Activated CD8-positive, alpha-beta memory T cell treated with anti-CD3 and anti-CD28 coated beads for 48 hours (primary cell): ENCODE results near the gene ACP1.

ENCODE experiments used
- DNase-seq, 3 experiments: peaks; one replicate each; pipeline ENCODE4 v3.0.0-alpha.2; 2020; ENCODE audit warnings: low read depth in 2 of 3, low spot score in 2 of 3

ACP1 gene

GRCh38 chr2:279956-280649, 15.4 kb downstream of the ACP1 start:
- DNase-seq: no peak

GRCh38 chr2:280650-281110, 15.9 kb downstream of the ACP1 start:
- no peak for DNase-seq

- no peak for DNase-seq
These were observed 16.6 kb downstream of the ACP1 start for GRCh38 chr2:281381-281780.

- no peak for DNase-seq
These were observed 17.9 kb downstream of the ACP1 start for GRCh38 chr2:282371-283263.

DNA sequence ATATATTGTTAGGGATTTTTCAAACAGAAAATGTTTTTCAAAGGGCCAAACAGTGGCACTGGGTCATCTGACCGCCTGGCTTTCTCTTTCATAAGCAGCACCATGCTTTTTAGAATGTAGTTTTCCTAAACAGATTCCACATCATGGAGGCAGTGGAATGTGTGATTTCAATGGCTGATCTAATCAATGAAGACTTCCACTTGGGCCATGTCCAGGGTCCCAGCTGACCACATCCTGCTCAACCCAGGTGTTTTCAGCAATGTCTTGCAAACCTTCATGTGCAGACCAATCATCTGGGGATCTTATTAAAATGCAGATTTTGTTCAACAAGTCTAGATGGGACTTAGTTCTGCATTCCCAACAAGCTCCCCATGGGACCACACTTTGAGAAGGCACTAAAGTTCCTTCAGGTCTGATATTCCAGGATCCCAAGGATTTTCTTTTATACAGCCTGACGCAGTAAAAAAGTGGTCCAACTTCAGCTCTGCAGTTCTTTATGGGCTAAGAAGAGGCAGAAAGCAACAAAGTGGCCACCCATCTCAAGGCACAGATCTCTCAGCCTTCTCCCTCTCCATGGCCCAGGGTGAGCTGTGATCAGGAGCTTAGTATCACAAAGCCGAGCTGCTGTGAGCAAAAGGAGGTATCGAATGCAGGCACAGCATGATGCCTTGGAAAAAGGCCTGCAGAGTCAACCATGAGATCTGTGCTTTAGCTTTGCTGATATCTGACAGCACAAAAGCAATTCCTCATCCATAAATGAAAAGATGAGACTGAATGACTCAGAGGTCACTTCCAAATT, 19.4 kb downstream of the ACP1 start:
- no peak for DNase-seq

DNA sequence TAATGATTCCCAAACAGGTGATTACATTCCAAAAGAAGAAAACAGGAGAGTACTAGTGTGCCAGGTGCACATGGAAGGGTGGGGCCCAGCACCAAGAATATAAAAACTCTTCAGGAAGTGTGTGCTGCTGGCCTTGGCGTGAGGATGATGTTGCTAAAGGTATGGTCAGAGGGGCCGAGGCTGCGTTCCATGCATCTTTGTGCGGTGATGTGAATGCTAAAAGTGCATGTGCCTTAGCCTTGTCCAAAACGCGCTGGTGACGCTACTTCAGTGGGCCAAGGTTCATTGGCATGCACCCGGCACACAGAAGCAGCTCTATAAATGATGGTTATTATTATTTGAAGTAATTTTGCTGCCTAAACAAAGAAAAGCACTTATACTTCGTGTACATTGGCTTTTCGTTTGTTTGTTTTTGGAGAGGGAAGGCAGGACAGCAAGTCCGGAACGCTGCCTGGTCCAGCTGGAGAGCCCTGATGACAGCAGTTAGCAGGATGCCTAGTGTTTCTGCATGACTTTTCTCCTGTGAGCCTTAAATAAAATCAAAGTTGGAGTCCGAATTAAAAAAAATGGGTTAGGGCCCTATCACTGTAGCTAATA, 20.2 kb downstream of the ACP1 start:
- no peak for DNase-seq

DNA sequence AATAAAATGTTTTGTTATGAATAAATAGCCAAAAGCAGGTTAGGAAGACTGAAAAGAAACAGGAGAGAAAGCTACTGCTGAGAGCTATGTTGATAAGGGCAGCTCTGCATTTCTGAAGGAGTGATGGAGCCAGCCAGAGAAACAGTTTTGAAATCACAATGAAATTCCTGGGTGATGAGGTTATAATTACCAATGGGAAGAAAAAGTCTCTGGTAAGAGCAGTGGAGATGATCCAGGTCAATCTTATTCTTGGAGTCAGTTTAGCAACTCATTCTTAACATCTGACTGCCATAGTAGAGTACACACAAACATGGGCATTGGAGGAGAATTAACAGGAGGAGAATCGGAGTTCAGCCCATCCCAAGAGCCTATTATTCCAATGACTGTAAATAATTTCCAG, 20.8 kb downstream of the ACP1 start:
- no peak for DNase-seq

GRCh38 chr2:286035-286434, 21.3 kb downstream of the ACP1 start:
- no peak for DNase-seq

- DNase-seq: no peak
These were observed 22.1 kb downstream of the ACP1 start for GRCh38 chr2:286774-287392.

DNA sequence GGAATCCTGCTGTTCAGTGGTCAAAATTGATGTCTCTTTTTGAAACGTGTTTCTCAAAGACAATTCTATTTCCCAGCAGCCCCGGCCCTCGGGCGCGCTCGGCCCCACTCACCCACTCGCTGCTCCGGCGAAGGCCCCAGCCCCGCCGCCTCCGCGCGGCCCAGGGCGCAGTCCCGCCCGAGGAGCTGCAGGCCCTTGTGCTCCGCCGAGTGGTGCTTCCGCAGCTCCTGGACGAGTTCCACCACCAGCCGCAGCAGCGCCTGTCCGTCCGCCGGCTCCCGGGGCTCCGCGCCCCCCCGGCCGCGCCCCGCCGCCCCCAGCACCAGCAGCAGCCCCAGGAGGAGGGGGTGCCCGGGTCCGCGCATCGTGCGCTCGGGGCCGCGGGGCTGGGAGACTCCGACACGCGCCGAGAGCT, 22.7 kb downstream of the ACP1 start:
- DNase-seq: no peak

DNA sequence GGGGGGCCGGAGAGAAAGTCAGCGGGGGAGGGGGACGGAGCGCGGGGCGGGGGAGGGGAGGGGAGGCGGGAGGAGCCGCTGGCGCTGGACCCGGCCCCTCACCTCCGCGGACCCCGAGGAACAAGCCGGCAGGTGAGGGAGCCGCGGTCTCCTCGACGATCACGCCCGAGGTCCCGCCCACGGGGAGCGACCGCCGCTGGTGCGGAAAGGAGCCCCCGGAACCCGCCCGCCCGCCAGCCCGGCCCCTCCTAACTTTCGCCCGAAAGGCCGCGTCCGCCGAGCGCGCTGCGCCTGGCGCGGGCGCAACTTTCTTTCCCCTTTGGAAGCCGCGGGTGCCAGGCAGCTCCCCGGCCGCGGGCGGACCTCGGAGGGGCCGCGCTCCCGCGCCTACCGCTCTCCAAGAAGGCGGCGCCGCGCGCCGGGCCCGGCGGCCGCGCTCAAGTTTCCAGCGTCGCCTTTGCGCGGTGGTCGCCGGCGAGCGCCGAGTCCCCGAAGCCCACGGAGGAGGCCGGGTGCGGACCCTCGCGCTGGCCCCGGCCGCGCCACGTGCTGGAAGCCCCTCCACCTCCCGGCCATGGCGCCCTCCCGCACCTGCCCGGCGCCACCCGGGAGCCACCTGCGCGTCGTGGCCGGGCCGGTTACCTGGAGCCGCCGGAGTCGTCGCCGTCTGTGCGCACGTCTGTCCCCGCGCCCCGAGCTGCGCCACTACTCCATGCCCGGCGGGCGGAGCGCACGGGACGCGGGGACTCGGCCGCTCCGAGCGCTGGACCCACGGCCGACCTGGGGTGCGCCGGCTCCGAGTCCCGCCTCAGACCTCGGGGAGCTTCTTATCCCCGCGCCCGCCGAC, 23.4 kb downstream of the ACP1 start, which contains the start of gene ALKAL2:
Gene ALKAL2, minus strand, starts transcription at position 181 of the 847 bp plus-strand sequence. CDS start 256 bp downstream, outside the sequence.
- no peak for DNase-seq

DNA sequence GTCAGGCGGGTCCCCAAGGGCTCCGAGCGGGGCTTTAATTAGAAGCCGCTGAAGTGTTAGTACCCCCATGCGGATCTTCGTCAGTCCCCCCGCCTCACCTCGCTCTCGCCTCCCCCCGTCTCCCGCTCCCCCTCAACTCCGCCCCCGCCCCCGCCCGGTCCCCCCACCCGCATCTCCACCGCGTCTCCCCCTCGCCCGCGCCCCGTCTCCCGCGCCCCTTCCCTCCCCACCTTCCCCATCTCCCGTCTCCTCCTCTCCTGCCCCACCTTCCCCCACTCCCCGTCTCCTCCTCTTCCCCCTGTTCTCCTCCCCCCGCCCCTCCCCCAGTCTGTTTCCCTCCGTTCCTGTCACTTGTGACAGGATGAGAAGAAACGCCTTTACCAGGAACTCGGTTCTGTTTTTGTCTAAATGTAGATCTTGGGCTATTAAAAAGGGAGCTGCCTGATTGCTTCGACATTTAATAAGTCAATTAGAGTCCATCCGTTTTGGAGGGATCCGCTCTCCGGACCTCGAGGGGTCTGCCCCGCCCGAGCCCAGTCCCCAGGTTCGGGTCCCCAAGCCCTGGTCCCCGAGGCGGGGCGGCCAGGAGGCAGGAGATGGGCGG, 24.1 kb downstream of the ACP1 start:
- DNase-seq: no peak

DNA sequence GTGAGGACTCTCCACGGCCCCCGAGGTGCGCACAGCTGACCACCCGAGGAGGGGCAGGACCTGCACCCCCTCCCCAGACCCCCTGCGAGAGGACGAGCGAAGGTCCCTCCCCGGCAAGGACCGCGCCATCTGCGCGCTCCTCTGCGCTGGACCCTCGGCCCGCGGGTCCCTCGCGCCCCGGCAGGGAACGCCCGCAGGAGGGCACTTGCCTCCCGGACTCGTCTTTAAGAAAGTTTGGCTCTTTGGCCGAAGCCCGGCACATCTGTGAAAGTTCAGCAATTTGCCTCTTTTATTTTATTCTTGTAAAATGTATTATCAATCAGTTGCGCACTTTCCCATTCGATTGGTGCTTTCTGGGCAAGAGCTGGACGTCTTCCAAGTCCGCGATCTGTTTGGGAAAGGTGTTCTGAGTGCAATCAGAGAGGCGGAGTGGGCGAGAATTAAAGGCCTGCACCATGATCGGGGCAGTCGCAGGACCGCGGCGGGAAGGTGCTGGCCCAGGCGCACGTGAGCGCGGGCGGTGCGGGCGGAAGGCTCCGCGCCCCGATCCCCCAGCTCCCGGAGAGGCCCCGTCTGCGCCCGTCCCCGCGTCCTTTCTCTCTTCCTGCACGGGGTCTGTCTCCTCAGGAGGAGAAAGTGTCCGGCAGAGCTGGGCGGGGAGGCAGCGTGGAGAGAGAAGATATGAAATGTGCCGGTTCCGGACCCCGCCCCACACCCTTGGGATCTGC, 24.8 kb downstream of the ACP1 start:
- DNase-seq: no peak

- no peak for DNase-seq
These were observed 25.5 kb downstream of the ACP1 start for GRCh38 chr2:290090-290722.

GRCh38 chr2:295090-295489, 30.3 kb downstream of the ACP1 start:
- no peak for DNase-seq

DNA sequence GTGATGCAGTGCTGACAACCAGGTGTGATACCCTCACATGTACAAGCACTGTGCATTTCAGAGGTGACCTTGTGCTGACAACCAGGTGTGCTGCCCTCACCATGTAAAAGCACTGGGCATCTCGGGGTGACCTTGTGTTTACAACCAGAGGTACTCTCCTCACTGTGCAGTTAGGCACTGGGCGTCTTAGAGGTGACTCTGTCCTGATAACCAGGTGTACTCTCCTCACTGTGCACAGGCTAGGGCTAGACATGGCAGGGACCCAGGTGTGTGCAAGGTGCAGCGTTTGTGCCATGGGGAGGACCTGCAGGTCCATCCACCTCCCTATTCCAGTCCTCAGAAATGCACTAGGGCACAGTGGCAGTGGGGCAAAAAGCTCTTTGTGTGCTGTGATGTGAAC, 31.6 kb downstream of the ACP1 start:
- DNase-seq: no peak

DNA sequence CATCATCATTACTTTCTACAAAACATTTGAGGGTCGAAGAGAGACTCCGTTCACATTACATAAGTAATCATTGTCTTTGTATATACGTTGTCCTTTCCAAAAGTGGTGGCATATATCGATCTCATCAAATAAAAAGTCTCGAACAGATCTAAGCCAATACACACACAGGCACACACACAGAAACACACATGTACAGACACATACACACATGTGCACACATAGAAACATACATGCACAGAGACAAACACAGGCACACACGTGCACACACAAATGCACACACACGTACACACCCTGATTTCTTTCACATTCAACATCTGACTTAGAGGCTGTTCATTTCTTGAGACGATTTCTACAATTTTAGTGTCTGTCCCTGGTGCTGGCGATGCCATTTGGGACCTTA, 40.6 kb downstream of the ACP1 start:
- DNase-seq: no peak
